Measurements from ENCODE around the gene ZNF789. TPM values are rescaled to one million over a fixed set of nuclear protein-coding genes. Genes with fewer than 3 reads are reported as not detected.
A peak's percentile ranks its signal among the peaks of the same experiment; 100 is the strongest.

ZNF789 gene
- total and polyA plus RNA-seq, 2 of the 13 experiments (the other 11 are each of a cell fraction or from before 2014, with no cell fraction given), result 19.8 to 25.1 TPM

DNA sequence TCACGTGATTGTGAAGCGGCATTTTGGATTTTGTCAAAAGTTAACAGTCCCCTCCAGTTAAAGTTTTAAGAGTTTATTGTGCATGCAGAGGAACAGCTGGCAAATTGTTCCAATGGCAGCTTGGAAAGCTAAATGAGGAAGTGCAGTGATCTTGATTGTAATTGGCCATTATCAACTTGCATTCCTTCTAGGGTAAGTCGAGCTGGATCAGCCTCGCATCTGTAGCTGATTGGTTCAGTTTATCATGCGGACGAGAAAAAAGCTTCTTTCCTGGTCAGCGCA, 566 bp downstream of the ZNF789 start (continued):
- peak; percentile 57; the same call in 1 of the 2 replicates for TF ChIP-seq ELF1 (CRISPR knock-in tag; IDR thresholded peaks at IDR 0.05)
- TF ChIP-seq ELF3 (CRISPR knock-in tag; IDR thresholded peaks at IDR 0.05), result peak; percentile 31; the same call in 1 of the 2 replicates
- no peak for TF ChIP-seq ZBTB10 (CRISPR knock-in tag; IDR thresholded peaks at IDR 0.05; ENCODE audit: borderline replicate concordance)
- no peak for TF ChIP-seq ZNF446 (CRISPR knock-in tag; IDR thresholded peaks at IDR 0.05)
- TF ChIP-seq HMGXB3 (CRISPR knock-in tag; IDR thresholded peaks at IDR 0.05; ENCODE audit: borderline replicate concordance), result peak; percentile 98
- TF ChIP-seq, protein P1, sequence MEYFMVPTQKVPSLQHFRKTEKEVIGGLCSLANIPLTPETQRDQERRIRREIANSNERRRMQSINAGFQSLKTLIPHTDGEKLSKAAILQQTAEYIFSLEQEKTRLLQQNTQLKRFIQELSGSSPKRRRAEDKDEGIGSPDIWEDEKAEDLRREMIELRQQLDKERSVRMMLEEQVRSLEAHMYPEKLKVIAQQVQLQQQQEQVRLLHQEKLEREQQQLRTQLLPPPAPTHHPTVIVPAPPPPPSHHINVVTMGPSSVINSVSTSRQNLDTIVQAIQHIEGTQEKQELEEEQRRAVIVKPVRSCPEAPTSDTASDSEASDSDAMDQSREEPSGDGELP (IDR thresholded peaks at IDR 0.05; ENCODE audit: borderline replicate concordance, low read depth), result peak; percentile 69
- no peak for TF ChIP-seq SNAPC4 (CRISPR knock-in tag; IDR thresholded peaks at IDR 0.05)
- peak; percentile 67 for TF ChIP-seq NFYC (CRISPR knock-in tag; IDR thresholded peaks at IDR 0.05)
- no peak for TF ChIP-seq ZNF17 (CRISPR knock-in tag; IDR thresholded peaks at IDR 0.05)
- peak; percentile 63 for TF ChIP-seq NFYB (CRISPR knock-in tag; IDR thresholded peaks at IDR 0.05)
- TF ChIP-seq SP2 (CRISPR knock-in tag; IDR thresholded peaks at IDR 0.05), result no peak
- TF ChIP-seq RAD21 (CRISPR knock-in tag; IDR thresholded peaks at IDR 0.05), result no peak
- no peak for TF ChIP-seq MBD4 (IDR thresholded peaks at IDR 0.05; ENCODE audit: borderline replicate concordance, low read length)
- no peak for TF ChIP-seq ZBTB14 (CRISPR knock-in tag; IDR thresholded peaks at IDR 0.05)
- no peak for TF ChIP-seq AKAP8 (CRISPR knock-in tag; IDR thresholded peaks at IDR 0.05)
- no peak for TF ChIP-seq KLF12 (CRISPR knock-in tag; IDR thresholded peaks at IDR 0.05; ENCODE audit: borderline replicate concordance)
- no peak for TF ChIP-seq ARID2 (CRISPR knock-in tag; IDR thresholded peaks at IDR 0.05; ENCODE audit: borderline replicate concordance)
- TF ChIP-seq SMARCC2 (IDR thresholded peaks at IDR 0.05), result no peak

Data from HepG2 (cell line).